DLD1 (cell line): Measurements from ENCODE around the gene HDAC7.

ENCODE experiments used
- in situ Hi-C: cut with HindIII; loops from 2 replicates; pipeline ENCODE4 v1.10.0; 2017; ENCODE audit warnings: low sequenced_read_pairs

The HDAC7 gene

DNA sequence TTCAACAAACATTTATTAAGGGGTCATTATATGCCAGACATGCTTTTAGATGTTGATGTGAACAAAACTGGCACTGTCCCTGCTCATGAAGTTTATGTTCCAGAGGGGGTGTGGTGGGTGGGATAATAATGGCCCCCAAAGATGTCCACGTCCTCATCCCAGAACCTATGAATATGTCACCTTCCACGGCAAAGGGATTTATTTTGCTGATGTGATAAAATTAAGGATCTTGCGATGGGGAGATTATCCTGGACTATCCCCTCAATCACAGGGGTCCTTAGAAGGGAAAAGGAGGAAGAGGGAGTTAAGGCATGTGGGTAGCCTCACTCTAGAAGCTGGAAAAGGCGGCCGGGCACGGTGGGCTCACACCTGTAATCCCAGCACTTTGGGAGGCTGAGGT is 48.4 kb downstream of the HDAC7 start:
- in situ Hi-C loops, result no loop called here

GRCh38 chr12:47770086-47770726 is 49.5 kb downstream of the HDAC7 start:
- in situ Hi-C loops, result no loop called here

DNA sequence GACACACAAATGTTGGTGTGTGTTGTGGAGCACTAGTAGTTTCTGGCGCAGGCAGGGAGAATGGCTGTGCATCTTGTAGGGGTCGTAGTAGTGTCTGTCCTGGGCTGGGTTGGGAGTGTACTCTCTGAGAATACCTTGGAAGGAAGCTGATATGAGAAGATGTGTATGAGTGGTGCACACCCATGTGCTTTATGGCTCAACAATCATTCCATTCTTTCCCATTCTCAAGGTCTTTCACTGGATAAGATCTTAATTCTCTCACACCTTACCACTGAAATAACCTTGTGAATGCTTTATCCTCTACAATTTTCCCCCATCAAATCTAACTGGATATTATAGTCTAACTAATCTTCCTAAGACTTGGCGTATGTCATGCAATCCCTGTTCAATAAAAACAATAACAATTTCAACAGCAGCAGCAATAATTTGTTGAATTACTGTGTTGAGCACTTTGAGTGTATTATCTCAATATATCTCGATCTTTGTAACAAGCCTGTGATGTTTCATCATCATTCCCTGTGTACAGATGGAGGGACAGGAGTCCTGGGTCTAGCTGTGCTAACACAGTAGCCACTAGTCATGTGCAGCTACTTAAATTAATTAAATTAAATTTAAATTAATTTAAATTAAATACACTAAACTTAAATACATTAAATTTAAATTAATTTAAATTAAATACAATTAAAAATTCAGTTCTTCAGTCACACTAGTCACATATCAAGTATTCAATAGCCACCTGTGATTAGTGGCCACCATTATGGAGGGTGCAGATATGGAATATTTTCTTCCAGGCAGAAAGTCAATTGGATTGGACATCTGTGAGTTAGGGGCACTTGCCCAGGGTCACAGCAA is 50.2 kb downstream of the HDAC7 start:
- in situ Hi-C loops, result no loop called here

DNA sequence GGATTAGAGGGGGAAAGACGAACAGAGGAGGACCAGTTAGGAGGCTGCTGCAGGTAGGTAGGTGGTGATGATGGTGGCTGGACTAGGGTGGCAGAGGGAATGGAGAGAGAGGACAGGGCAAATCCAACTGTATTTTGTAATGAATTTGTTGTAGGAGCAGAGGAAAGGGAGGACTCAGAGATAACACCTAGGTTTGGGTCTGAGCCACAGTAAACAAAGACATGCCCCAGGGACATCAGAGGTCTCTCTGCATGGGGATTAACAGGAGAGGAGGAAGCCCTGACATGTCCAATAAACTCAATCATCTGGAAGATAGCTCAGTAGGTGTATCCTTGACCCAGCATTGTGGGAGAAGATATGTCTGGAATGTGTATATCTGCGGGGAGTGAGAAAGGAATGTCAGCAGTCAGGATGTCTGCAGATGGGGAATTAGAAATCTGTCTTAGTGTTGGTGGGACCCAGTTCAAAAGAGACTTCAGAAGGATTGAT is 51.3 kb downstream of the HDAC7 start:
- in situ Hi-C loops, result no loop called here

GRCh38 chr12:47767216-47767724 is 52.4 kb downstream of the HDAC7 start:
- in situ Hi-C loops, result no loop called here

- in situ Hi-C loops, result no loop called here
Observed at GRCh38 chr12:47766502-47767215, 53.0 kb downstream of the HDAC7 start.

GRCh38 chr12:47763481-47764346 is 56.0 kb downstream of the HDAC7 start:
- in situ Hi-C loops, result no loop called here

GRCh38 chr12:47762850-47763465 is 56.7 kb downstream of the HDAC7 start:
- in situ Hi-C loops, result no loop called here

- in situ Hi-C loops, result no loop called here
Observed at GRCh38 chr12:47758834-47759690, 60.6 kb downstream of the HDAC7 start, which contains the start of gene RAPGEF3. Gene RAPGEF3 (minus strand): TSS chr12:47758880. CDS start chr12:47758556, 324 bp downstream.

- in situ Hi-C loops, result no loop called here
Observed at GRCh38 chr12:47758584-47758833, 61.2 kb downstream of the HDAC7 start.

- in situ Hi-C loops, result no loop called here
Observed at GRCh38 chr12:47757840-47758583, 61.7 kb downstream of the HDAC7 start.

- in situ Hi-C loops, result no loop called here
Observed at GRCh38 chr12:47757364-47757839, 62.3 kb downstream of the HDAC7 start.

GRCh38 chr12:47755655-47756562 is 63.8 kb downstream of the HDAC7 start:
- in situ Hi-C loops, result no loop called here

DNA sequence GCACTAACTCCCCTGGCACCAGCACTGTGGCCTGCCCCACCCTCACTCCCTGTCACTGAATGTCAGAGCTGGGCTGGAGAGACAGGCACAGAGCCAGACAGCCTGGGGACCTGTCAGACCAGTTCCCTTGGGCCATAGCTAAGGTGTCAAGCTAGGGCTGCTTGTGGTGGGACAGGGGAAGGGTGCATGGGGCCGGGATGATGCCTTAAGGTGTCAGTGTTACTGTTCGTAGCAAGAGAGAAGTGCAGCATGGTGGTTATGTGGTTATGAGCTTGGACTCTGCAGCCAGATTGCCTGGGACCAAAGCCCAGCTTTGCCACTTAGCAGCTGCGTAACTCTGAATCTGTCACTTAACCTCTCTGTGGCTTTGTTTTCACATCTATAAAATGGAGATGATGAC is 64.8 kb downstream of the HDAC7 start:
- in situ Hi-C loops, result no loop called here

GRCh38 chr12:47754126-47754525 is 65.6 kb downstream of the HDAC7 start:
- in situ Hi-C loops, result no loop called here

DNA sequence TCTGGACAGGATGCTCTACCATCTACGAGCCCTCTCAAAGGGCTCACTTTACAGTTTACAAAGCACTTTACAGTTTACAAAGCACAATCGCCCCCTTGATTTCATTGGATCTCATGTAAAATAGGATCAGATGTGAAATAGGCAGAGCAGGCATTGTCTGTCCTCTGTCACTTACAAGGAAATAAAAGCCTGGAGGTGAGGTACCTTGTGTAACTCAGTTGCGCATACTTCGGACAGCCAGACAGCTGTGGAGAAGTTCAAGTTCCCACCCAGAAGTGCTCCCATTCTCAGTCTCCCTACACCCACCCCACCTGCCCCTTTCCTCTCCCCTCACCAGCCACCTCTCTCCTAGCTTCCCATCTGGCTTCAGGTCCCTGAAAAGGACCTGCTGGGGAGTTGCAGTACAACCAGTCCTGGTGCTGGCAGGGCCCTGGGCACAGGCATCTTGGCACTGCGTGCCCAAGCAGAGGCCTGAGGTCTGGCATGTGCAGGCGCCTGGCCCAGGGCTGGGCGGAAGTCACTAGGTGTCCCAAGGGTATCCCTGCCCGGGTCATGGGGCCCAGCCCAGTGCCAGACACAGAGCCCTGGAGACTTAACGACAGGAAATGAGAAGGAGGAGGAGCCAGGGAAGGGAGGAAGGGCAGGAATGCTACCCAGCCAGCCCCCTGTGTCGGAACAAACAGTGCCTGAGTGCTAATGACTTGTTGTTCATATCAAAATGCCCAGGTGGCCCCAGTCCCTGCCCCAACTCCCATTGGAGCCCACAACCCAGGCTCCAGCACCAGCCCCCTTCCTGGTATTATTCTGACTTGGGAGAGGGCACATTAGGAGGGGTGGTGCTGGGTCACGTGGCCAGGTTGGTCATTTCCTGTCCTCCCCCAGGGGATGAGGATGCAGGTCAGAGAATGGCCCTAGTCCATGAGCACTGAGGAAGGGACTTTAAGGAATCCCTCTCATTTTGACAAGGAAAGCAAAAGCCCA is 66.4 kb downstream of the HDAC7 start:
- in situ Hi-C loops, result no loop called here
